Upper lobe of left lung (tissue), 4 donors: ENCODE data around the gene RHAG.

Source experiments
- CTCF ChIP-seq, 6 experiments: fragments of 450-650 bp in 4 of 6; fragments of 200-600 bp in 2 of 6; sonication (generic) in 2 of 6; IDR thresholded peaks; one replicate each; pipeline ENCODE4 v1.5.1; 2016 to 2019; ENCODE audit warnings: antibody characterized with exemption in 6 of 6
- EP300 ChIP-seq, 4 donors: sonication (generic); formaldehyde crosslinking; IDR thresholded peaks; one replicate each; pipeline ENCODE4 v1.5.1; 2017; ENCODE audit warnings: antibody characterized with exemption in 4 of 4, control low read depth in 2 of 4
- POLR2A ChIP-seq, 4 donors: fragments of 450-650 bp; IDR thresholded peaks; one replicate each; pipeline ENCODE4 v1.5.1; 2016 to 2017; ENCODE audit warnings: antibody characterized with exemption in 4 of 4, mild to moderate bottlenecking in 2 of 4
- POLR2AphosphoS5 ChIP-seq, 2 donors: sonication (generic); formaldehyde crosslinking; IDR thresholded peaks; one replicate each; pipeline ENCODE4 v1.5.1; 2017; ENCODE audit warnings: antibody characterized with exemption in 2 of 2

GRCh38 chr6:49636713-49637349, at the start of gene RHAG:
- TF ChIP-seq POLR2A (IDR thresholded peaks at IDR 0.05), result no peak
- TF ChIP-seq CTCF (IDR thresholded peaks at IDR 0.05), result no peak
- no peak for TF ChIP-seq POLR2AphosphoS5 (IDR thresholded peaks at IDR 0.05)
- TF ChIP-seq EP300 (IDR thresholded peaks at IDR 0.05), result no peak
